DMS 273 treated with DMSO at 0.1 percent for 48 hours (cell line): ENCODE results near the gene VPS4B.
"Not testable (repeated sequence)": the region's sequence is repeated elsewhere in the genome, so short reads cannot be mapped to it uniquely, and the experiment has no call there.

Experiments used
- DNase-seq: peaks from one replicate; lab custom pipeline; 2025; lab: John Stamatoyannopoulos, UW

VPS4B gene

DNA sequence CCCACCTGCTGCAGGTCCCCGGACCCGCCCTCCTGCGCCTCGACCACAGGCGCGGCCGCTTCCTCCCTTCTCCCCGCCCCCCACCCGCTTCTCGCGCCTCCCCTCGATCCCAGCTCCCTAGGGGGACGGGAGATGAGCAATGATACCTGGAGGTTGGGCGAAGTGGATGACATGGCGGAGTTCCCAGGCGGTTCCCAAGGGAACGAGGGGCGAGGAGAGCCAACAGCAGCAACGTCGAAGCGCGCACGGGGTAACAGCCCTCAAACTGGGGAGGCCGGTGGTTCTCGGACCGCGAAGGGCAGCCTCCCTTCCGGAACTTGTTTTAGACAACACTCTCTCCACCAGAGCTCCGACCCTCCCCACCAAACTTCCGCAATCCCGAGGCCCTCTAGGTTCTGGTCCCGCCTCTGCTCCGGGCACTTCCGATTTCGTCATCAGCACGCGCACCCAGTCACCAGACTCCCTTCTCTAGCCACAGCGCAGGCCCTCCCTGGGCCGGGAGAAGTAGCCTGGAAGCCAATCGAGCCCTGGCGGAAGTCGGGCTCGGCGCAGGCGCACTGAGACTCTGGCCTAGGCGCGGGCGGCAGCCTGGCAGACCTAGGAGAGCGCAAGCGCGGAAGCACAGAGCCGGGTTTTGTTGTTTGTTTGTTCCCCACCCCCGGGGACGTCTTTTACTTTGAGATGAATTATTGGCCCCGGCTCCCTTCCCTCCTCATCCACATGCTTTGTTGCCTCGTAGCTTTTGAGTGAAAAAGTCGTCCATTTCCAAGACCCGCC, at the start of gene VPS4B:
Gene VPS4B, minus strand, starts transcription at position 390 of the 777 bp plus-strand sequence. Its CDS starts 217 bp downstream, at position 173.
- peak; percentile 96 for DNase-seq

DNA sequence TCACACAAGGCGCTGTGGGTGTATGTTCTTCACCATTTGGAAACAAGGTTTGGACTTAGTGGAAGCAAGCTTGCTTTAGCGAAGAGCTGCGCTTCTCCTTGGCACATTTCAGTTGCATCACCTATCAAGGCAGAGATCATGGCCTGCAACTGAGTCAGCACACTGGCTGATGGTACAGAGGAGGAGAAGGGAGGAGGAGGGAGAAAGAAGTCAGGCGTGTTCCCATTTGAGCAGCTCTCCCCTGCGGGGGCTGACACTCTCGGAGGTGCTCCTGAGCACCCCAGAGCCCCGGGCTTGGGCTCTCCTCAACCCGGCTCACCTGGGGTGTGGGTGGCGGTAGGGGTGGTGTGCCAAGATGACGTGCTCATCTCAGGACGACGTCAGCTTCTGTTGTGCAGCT, 48.5 kb upstream of the VPS4B start:
- DNase-seq: no peak

DNA sequence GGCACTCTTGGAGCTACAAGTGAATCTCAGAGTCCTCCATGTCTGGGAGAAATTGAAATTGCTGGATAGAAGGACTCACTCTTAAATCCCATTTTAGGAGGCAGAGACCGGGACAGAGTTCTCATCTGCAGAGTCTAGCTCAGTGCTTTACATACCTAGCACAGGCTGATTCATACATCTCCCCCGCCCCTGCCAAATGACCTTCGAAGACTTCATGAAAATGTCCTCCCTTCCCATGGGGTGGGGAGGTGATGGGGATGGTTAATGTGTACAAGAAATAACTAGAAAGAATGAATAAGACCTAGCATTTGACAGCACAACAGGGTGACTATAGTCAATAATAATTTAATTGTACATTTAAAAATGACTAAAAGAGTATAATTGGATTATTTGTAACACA, 46.3 kb upstream of the VPS4B start:
- no peak for DNase-seq

DNA sequence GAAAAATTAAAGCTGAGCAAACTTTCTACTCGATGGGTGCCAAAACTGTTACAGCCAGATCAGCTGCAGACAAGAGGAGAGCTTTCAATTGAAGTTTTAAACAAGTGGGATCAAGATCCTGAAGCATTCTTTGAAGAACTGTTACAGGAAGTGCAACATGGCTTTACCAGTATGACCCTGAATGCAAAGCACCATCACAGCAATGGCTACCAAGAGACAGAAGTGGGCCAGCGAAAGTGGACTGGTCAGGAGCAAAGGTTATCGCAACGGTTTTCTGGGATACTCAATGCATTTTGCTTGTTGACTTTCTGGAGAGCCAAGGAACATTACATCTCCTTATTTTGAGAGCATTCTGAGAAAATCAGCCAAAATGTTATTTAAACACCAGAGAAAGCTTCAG, 45.4 kb upstream of the VPS4B start:
- DNase-seq: no peak

DNA sequence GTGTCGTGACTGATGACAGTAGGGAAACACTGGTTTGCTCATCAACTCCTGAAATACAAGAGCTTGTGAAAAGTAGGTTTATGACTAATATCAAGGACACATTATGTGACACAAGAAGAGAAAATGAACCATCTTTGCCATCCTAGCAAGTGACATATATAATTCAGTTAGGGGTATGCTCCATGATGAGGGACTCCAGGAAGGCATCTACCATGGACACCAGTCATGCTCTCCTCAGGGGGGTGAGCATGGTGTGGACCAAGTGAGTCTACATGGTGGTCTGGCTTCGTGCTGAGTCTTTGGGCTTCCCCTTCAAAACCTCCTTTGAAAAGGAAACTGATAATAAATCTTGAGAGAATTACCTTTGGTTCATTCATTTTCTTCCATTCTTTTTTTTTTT, 42.8 kb upstream of the VPS4B start:
- no peak for DNase-seq

DNA sequence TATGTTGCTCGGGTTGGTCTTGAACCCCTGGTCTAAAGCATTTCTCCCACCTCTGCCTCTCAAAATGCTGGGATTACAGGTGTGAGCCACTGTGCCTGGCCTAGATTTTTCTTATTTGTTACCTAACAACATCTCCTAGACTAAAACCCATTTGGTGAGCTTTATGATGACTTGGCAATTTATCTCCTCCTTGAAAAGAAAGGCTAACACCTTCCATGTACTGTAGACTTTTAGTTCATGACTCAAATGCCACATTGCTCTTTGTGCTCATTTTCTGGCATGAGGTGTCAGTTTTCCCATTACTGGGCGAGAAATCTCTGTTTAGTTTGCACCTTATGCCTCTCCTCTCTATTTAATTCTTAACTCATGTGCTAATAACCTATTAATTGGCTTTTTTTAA, 42.2 kb upstream of the VPS4B start:
- no peak for DNase-seq

DNA sequence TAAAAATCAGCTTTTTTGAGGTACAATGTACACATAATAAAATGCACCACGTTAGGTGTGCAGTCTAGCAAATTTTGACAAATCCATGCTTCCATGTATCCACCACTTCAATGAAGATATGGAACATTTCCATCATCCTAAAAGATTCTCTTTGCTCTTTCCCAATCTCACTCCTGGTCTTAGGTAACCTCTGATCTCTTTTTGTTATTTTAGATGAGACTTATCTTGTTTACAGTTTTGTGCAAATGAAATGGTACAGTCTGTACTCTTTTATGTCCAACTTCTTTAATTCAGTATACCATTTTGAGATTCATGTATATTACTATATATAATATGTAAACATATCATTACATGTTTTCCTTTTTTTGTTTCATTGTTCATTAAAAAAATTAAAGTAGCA, 38.1 kb upstream of the VPS4B start:
- no peak for DNase-seq

DNA sequence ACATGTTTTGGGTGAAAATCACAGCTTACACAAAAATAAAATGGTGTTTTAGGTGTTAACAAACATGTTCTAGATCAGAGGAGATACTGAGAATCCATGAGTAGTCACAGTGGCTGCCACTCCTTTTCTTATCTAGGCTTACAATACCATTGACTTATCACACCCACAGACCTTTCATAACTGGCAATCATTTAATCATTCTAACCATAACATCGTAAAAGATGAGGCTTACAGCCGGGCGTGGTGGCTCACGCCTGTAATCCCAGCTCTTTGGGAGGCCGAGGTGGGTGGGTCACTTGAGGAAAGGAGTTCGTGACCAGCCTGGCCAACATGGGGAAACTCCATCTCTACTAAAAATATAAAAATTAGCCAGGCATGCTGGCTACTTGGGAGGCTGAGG, 35.7 kb upstream of the VPS4B start:
- no peak for DNase-seq

DNA sequence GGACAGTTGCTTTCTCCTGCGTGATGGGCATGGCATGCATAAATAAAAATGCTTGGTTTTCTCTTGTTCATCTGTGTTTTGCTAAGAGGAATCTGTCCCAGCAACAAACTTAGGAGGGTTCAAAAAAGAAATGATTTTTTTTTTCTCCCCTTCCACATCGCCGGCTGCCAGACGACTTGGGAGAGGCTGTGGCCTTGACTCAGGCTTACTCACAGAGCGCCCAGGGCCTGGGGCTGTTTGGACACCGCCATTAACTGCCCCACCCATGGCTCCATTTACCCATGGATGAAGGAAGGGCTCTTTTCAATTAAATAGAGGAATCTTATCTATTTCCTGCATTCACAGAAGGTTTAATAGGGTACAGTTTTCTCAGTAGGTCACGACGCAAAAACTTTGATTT, 32.2 kb upstream of the VPS4B start:
- no peak for DNase-seq

DNA sequence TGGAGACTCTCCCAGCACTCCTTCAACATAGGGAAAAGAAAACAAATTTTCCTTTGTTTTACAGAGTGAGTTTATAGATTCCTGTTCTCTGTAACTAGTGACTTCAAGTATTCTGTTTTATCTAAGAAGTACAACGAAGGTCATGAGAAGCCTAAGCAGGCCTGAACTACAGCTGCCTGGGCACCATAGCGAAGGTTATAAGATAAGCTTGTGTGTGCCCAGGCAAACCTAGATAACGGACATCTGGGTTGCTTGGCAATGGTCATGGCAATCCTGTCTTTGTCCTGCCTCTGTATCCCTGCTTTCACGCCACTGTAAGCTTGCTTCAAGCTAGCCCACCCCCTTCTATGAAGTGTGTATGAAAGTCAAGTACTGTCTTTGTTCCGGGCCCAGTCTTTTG, 30.5 kb upstream of the VPS4B start:
- DNase-seq: not testable (repeated sequence)

DNA sequence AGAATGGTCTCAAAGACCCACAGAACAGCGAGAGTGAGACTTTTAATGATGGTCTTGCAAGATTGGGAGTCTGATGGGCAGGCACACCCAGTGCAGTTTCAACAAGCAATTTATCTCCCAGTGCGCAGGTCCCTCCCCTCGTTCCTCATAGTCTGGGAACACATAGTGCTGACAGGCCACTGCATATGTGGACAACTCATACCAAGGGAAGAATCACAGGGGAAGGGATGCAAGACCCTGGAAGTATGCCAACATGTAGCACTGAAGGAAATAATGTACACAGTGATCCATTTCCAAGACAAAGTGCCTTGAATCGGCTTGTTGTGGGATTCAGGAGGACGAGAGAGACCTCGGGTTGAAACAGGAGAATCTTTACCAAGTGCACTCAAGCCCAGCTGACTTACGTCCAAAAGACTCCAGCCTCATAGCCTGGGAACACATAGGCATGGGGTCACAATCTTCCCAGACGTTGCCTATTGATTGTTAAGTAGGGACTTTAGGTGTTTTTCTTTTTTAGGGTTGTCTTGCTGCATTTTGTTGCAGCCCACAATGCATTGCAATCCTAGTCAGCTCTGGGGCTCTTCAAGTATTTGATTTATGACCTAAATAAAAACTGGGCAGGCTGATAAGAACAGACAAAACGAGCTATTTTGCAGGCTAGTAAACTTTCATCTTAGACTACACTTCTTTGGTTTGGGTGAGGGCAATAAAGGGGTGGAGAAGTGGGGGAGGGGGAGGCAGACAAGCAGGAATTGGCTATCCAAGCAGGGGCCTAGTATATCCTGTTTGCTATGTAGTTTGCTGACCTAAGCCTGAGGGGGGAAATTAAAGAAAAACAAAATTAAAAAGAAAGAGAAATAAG, 29.8 kb upstream of the VPS4B start:
- DNase-seq: no peak

DNA sequence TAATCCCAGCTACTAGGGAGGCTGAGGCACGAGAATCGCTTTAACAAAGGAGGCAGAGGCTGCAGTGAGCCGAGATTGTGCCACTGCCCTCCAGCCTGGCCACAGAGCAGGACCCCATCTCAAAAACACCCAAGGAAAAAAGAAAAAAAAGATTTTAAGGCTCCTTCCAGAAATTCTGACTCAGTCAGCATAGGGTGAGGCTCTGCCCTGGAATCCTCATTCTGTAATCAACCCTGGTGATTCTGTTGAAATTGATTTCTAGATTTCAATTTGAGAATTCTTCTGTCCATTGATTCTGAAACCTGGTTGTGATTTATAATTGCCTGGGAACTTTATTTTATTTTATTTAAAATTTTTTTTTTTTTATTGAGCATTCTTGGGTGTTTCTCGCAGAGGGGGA, 27.1 kb upstream of the VPS4B start:
- DNase-seq: no peak

DNA sequence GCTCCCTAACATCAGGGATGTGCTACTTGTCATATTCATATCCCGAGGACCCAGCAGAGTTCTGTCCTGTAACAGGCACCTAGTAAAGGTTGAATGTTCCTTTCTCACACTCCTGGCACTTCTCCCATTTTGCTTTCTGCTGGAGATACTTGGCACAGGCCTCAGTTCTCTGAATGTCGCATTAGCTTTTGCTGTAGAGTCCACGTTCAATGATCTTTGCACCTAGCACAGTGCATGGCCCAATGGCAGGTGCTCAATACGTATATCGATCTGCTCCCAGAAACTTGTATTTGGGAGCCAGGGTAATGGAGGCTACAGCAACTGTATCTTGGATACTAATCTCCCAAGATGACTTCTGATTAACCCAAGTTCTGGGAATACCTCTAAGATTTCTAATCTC, 24.8 kb upstream of the VPS4B start:
- no peak for DNase-seq

DNA sequence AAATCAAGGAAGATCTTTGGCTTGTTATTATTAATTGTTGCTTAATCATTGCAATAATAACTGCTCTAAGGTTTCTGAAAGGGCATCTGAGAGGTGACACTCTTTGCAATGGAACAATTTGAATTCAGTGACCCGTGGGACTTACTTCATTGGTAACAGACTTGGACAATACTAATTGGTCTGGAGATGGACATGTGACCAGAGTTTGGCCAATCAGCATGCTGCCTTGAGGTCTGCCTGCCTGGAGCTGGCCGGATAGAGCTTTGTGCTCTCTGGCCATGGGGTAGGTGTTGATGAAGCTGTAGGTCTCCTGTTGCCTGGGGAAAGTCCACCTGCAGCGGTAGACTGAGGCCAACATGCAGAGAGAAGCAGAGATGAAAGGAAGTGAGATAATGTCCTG, 24.0 kb upstream of the VPS4B start:
- DNase-seq: no peak

DNA sequence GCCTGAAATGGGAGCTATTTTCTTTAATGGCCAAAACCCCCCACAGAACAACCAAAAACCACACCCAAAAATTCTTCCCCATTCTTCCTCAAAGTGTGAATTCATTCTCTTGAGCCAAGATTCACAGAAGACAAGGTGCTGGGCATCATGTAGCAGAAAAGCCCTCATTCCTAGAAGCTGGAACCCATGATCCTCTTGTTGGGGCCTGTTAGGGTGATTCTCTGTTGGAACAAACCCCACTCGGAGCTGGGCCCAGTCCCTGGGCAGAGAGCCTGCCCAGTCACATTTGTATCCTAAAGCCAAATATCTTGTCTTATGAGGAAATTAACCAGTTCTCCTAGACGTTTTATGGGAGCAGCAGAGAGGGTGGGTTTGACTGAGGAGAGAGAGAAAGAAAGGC, 22.8 kb upstream of the VPS4B start:
- DNase-seq: no peak

DNA sequence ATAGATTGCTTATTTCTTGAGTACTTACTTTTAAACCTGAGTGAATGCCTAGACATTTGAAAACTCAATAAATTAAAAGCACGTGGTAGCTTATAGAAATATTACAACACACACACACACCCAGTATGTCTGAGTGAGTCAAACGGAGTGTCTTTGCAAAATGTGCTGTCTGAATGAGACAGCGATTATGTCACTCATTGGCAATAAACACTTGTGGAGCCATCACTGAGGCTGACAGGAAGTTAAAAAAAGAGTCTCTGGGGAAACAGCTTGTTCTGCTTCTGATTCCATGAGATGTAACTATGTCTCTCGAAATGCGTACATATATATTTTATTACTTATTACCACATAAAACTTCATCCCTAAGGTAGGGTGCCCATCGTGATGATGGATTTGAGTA, 22.3 kb upstream of the VPS4B start:
- DNase-seq: no peak

DNA sequence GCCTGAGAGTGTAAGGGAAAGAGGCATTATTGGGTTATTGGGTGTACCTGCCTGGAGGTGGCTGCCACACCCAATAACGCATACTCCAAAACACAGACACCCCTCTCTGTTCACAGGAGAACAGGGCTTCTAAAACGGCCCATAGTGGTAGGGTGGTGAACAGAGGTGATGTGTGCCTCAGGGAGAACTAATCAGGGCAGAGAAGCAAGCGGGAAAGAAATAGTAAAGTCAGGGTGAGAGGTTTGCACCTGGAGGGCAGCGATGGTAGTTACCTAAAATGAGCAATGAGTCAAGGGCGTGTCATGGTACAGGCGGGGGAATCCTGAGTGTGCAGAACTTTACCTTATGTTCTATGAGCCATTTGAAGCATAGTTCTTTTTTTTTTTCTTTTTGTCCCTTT, 21.6 kb upstream of the VPS4B start:
- no peak for DNase-seq

DNA sequence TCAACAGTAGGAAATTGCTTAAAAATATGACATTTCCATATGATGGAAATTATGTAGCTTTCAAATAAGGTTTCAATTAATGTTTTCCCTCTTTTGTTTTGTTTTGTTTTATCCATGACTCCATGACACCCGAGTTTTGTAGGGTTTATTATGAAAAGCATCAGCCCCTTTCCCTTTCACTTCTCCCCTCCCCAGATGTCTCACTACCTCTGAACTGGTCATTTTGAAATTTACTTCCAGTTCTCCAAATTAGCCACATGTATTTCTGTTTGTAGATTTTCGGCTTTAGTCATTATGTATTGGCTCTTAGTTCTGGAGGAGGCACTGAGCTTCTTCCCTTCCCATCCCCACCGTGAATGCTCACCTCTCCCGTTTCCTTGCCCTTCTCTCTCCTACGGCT, 18.6 kb upstream of the VPS4B start:
- DNase-seq: no peak

DNA sequence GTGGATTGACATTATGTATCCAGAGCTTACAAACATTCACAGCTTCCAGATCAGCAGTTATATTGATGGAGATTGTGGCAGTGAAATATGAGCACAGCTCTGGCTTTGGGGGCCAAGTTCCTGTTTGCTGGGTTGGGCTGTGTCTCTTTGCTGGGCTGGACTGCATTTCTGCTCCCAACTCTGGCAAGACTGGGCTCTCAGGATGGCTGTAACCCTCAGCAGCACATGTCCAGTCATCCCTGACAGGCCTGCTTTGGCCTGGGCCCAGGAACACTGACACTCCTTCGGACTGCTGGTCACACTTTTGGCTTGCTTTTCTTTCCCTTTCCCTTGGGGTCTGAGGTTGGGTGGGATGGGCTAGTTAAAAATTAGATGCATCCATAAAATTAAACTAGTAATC, 17.9 kb upstream of the VPS4B start:
- DNase-seq: no peak

DNA sequence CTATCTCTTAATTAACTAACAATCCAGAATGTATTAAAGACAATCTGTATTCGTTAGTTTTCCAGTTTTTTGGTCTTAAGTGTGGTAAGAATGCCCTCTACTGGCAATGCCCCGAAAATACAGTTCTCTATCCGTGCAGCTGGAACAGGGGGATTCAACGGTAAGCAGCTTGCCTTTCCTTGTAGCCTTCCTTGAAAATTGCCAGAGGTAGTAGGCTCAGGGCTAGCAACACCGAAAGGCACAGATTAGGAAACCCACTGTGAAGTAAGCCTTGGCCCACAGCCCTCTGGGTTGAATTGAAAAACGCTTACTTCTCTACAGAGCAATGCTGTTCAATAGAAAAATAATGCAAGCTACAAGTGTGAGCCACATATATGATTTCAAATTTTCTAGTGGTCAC, 17.1 kb upstream of the VPS4B start:
- peak; percentile 35 for DNase-seq

DNA sequence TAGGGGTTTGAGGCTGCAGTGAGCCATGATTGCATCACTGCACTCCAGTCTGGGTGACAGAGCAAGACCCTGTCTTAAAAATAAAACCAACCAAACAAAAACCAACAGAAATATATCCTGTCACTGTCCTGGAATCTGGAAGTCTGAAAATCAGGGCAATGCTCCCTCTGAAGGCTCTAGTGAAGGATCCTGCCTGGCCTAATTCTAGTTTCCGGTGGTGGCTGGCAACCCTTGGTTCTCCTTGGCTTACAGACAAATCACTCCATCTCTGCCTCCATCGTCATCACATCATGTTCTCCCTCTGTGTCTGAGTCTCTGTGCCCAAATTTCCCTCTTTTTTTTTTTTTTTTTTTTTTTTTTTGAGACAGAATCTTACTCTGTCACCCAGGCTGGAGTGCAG, 15.9 kb upstream of the VPS4B start:
- DNase-seq: no peak

DNA sequence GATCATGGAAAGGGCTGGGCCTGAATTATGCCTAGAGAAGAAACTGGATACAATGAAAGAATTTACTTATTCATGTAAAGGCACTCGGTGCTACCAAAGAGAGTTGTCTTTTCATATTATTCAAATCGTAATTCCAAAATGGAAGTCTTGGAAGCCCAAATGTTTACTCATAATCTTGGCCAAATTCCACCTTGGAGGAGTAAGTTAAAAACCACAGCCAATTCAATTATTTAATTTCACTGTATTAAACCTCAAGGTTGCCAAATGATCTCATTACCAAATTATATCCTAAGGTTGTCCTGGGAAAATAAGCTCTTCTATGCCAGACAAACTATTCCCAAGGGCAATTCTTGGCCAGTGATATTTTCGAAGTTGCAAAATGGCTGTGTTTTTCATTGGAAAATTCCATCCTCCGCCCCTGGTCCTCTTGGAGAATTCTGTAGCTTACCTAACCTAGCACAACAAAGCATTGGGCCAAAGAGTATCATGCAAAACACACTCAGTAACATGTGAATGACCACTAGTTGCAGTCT, 11.1 kb upstream of the VPS4B start:
- DNase-seq: no peak

DNA sequence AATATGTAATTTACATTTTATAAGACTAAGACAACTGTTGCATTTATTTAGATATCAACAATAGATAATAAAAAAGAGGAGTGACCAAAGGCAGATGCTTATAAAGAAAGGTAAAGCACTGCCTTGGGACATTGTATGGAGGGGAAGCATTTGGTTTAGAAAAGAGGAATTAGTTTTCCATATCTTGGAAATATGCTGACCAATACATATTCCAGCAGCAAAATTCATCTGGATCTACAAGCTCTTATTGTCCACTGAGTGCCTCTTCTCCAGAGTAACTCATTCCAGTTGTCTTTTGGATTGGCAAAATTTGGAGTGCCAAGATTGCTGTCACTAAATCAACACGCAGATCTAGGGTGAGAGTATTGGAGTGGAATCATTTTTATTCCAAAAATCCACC, 8.9 kb upstream of the VPS4B start:
- DNase-seq: no peak
